Measurements from ENCODE around the gene SLC13A4.

The SLC13A4 gene

DNA sequence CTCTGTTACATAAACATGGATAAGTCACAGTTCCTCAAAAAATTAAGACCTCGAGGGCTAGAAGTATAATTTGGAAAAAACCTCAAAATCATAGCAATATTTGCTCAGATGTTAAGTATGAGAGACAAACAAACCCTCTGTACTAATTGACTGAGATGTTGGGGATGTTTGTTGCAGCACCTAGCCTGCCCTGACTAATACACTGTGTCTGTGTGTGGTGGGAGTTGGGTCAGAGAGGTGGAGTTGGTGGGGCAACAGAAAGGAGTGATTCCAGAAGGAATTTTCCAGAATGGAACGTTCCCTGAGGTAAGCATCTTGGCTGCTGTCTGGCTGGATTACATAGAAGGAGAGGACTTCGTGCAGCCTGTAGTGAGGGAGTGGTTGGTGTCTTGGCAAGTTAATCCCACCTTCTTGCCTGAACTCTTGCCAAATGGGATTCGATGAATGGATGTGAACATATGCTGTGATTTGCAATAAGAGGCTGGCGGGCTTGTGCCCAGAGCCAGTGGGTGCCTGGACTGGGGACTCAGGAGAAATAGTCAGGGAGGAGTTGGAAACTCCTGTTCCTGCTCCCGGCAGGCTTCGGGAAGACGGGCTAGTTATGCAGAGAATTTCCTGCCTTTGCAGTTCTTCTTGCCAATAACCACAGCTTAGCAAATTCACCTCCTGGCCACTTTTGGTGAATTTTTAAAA is 29.9 kb upstream of the SLC13A4 start:
- Histone ChIP-seq H3K9ac (ENCODE audit: low read length) (no peak overlapping the region), H3K27me3 (ENCODE audit: low read depth, low read length) (peaks cover 30% of the 10 kb centered on the region), H3K27ac (ENCODE audit: low read length) (no peak overlapping the region), H3K4me2 (ENCODE audit: low read length) (no peak overlapping the region), H3K79me2 (ENCODE audit: low read length) (no peaks in the 10 kb centered on the region), H3K36me3 (replicated peaks; ENCODE audit: low read depth, low read length) (no peaks in the 10 kb centered on the region), H3K4me1 (ENCODE audit: low read length) (no peaks in the 10 kb centered on the region), H3K4me3 (ENCODE audit: low read length) (no peak overlapping the region), H2AFZ (ENCODE audit: low read depth, low read length) (no peak overlapping the region), H4K20me1 (ENCODE audit: insufficient read depth, low read length) (no peaks in the 10 kb centered on the region), H3K9me3 (ENCODE audit: insufficient read depth, low read length) (no peaks in the 10 kb centered on the region)
- TF ChIP-seq, protein P1, sequence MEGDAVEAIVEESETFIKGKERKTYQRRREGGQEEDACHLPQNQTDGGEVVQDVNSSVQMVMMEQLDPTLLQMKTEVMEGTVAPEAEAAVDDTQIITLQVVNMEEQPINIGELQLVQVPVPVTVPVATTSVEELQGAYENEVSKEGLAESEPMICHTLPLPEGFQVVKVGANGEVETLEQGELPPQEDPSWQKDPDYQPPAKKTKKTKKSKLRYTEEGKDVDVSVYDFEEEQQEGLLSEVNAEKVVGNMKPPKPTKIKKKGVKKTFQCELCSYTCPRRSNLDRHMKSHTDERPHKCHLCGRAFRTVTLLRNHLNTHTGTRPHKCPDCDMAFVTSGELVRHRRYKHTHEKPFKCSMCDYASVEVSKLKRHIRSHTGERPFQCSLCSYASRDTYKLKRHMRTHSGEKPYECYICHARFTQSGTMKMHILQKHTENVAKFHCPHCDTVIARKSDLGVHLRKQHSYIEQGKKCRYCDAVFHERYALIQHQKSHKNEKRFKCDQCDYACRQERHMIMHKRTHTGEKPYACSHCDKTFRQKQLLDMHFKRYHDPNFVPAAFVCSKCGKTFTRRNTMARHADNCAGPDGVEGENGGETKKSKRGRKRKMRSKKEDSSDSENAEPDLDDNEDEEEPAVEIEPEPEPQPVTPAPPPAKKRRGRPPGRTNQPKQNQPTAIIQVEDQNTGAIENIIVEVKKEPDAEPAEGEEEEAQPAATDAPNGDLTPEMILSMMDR (IDR thresholded peaks at IDR 0.05; ENCODE audit: low read depth, low read length): no peak
- no peak for TF ChIP-seq EZH2phosphoT487 (IDR thresholded peaks at IDR 0.05; ENCODE audit: low read depth)

DNA sequence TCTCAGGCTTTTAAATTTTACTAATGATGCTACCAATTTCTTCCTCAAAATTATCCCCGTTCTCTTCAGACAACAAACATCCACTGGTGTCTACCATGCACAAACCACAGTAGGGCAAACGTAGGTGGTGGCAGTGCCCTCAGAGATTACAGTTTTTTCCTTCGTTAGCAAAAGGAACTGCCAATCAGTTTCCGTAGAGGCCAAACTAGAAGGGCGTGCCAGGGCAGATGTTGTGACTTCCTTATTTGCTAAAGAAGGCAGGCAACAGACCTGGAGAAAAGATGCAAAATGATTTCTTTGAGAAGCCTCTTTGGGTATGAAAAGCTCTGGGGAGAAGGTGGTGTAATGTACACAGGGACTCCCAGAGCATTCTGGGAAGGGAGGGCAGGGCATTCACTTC is 28.2 kb upstream of the SLC13A4 start:
- Histone ChIP-seq H3K79me2 (ENCODE audit: low read length) (no peaks in the 10 kb centered on the region), H3K4me3 (ENCODE audit: low read length) (no peak overlapping the region), H3K27me3 (ENCODE audit: low read depth, low read length) (peaks cover 27% of the 10 kb centered on the region), H2AFZ (ENCODE audit: low read depth, low read length) (no peak overlapping the region), H3K4me1 (ENCODE audit: low read length) (no peaks in the 10 kb centered on the region), H4K20me1 (ENCODE audit: insufficient read depth, low read length) (no peaks in the 10 kb centered on the region), H3K27ac (ENCODE audit: low read length) (no peak overlapping the region), H3K9me3 (ENCODE audit: insufficient read depth, low read length) (no peaks in the 10 kb centered on the region), H3K9ac (ENCODE audit: low read length) (no peak overlapping the region), H3K36me3 (replicated peaks; ENCODE audit: low read depth, low read length) (no peaks in the 10 kb centered on the region), H3K4me2 (ENCODE audit: low read length) (no peak overlapping the region)
- TF ChIP-seq EZH2phosphoT487 (IDR thresholded peaks at IDR 0.05; ENCODE audit: low read depth): no peak
- TF ChIP-seq, protein P1 (IDR thresholded peaks at IDR 0.05; ENCODE audit: low read depth, low read length): no peak

DNA sequence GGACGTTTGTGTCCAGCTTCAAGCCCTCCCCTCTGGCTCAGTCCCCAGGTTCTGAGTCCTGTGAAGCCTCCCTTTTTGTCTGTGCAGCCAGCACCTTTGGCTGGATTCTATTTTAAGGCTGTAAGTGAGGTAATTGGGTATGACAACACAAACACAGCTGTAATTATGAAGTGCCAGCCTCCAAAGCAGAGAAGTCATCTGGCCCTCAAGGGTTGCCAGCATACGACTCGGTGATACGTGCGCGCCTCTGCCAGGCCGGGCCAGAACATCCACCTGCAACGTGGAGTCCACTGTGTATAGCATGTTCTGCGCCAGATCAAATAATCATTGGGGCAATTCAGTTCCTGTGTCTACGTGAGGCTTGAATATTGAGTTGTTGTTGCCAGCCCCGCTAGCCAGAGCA is 27.4 kb upstream of the SLC13A4 start:
- Histone ChIP-seq H3K79me2 (ENCODE audit: low read length) (no peaks in the 10 kb centered on the region), H3K9ac (ENCODE audit: low read length) (no peak overlapping the region), H4K20me1 (ENCODE audit: insufficient read depth, low read length) (no peaks in the 10 kb centered on the region), H3K27ac (ENCODE audit: low read length) (no peak overlapping the region), H3K27me3 (ENCODE audit: low read depth, low read length) (peaks cover 27% of the 10 kb centered on the region), H3K4me1 (ENCODE audit: low read length) (no peaks in the 10 kb centered on the region), H3K4me2 (ENCODE audit: low read length) (no peak overlapping the region), H3K4me3 (ENCODE audit: low read length) (no peak overlapping the region), H3K36me3 (replicated peaks; ENCODE audit: low read depth, low read length) (no peaks in the 10 kb centered on the region), H2AFZ (ENCODE audit: low read depth, low read length) (no peak overlapping the region), H3K9me3 (ENCODE audit: insufficient read depth, low read length) (no peaks in the 10 kb centered on the region)
- no peak for TF ChIP-seq EZH2phosphoT487 (IDR thresholded peaks at IDR 0.05; ENCODE audit: low read depth)
- TF ChIP-seq, protein P1 (IDR thresholded peaks at IDR 0.05; ENCODE audit: low read depth, low read length): no peak

DNA sequence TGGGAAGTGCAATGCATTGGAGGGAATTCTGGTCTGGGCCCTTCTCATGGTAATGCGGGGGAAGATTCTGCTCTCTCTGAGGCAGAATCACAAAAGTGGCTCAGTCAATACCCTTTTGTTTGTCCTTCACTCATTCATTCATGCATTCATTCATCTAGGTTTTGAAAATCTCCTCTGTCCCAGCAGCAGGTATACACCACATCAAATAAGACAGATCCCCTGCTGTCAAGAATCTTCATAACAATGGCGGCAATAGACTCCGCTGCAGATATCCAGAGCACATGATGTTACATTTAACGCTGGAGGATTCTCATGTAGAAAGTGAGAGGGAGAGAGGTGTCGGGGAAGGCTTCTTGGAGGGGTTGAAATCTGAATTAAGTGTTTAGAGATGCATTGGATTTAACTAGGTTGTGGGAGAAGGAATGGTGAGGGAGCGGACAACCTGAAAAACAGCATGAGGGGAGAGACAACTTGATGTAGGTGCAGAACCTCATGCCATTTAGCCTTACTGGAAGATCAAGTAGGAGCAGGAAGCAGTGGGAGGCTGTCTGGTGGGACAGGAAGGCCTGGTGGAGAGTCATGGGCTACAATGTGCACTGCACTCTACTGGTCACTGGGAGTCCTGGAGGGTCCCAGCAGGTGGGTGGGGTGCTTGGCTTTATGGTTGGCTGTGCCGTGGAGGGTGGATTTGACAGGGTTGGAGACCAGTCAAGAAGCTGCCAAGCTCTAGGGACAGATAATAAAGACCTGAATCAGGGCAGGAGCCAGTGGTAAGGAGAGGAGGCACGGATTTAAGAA is 25.8 kb upstream of the SLC13A4 start:
- TF ChIP-seq EZH2phosphoT487 (IDR thresholded peaks at IDR 0.05; ENCODE audit: low read depth): no peak
- TF ChIP-seq, protein P1 (IDR thresholded peaks at IDR 0.05; ENCODE audit: low read depth, low read length): no peak
- H3K4me3 ChIP-seq (ENCODE audit: low read length): no peak overlapping the region
- H3K4me2 ChIP-seq (ENCODE audit: low read length): no peak overlapping the region
- no peak overlapping the region for H3K27ac ChIP-seq (ENCODE audit: low read length)
- H3K79me2 ChIP-seq (ENCODE audit: low read length): no peaks in the 10 kb centered on the region
- no peaks in the 10 kb centered on the region for H3K36me3 ChIP-seq (replicated peaks; ENCODE audit: low read depth, low read length)
- no peaks in the 10 kb centered on the region for H3K4me1 ChIP-seq (ENCODE audit: low read length)
- H4K20me1 ChIP-seq (ENCODE audit: insufficient read depth, low read length): no peaks in the 10 kb centered on the region
- peaks cover 20% of the 10 kb centered on the region; the same call in 1 of the 2 replicates for H3K27me3 ChIP-seq (ENCODE audit: low read depth, low read length)
- no peak overlapping the region for H3K9ac ChIP-seq (ENCODE audit: low read length)
- H2AFZ ChIP-seq (ENCODE audit: low read depth, low read length): no peak overlapping the region
- no peaks in the 10 kb centered on the region for H3K9me3 ChIP-seq (ENCODE audit: insufficient read depth, low read length)

All from OCI-LY3 (cell line).